AG04450 (cell line): ENCODE data around the gene SUMO1. TPM values are rescaled to one million over a fixed set of nuclear protein-coding genes. Genes with fewer than 3 reads are reported as not detected.

Source experiments
- CTCF ChIA-PET: fragments of 300-600, 350-600 bp; formaldehyde crosslinking; extraction: SDS; loops from one replicate; lab custom pipeline; 2022; ENCODE audit warnings: antibody characterized with exemption, inconsistent platforms; lab: Charles Lee
- POLR2A ChIA-PET: fragments of 350-600 bp; formaldehyde crosslinking; extraction: SDS; loops from one replicate; lab custom pipeline; 2021; ENCODE audit warnings: antibody characterized with exemption, inconsistent platforms; lab: Yijun Ruan, JAX
- DNase-seq: peaks from one replicate; pipeline ENCODE4 v3.0.0-alpha.2; 2011; ENCODE audit warnings: low read depth, low spot score
- H3K27ac ChIP-seq: one replicate; pipeline ENCODE4 v1.5.1; 2012; ENCODE audit warnings: low read depth, low read length, control low read depth
- H3K27me3 ChIP-seq: one replicate; pipeline ENCODE4 v1.6.0; 2012; ENCODE audit warnings: low read length; ENCODE audit not compliant: control insufficient read depth, insufficient read depth
- H3K4me3 ChIP-seq: 2 replicates; pipeline ENCODE4 v1.5.1; 2011; ENCODE audit warnings: mild to moderate bottlenecking, low read depth, low read length, control low read depth
- H3K9me3 ChIP-seq: 2 replicates; pipeline ENCODE4 v1.5.1; 2012; ENCODE audit warnings: low read length; ENCODE audit not compliant: control insufficient read depth, insufficient read depth
- CTCF ChIP-seq: IDR thresholded peaks from 2 replicates; pipeline ENCODE4 v1.5.1; 2011; ENCODE audit warnings: low read depth, low read length, control low read depth, inconsistent platforms
- polyA plus RNA-seq: library from polyadenylated mRNA; depleted of rRNA; stranded (reverse); fragments of >200 nt; gene quantifications from 2 replicates; pipeline ENCODE4 v1.2.3, GENCODE V29; 2011

The SUMO1 gene
- polyA plus RNA-seq, 1 experiment = 192 TPM

- ChIA-PET POLR2A (no interaction called here), CTCF (no interaction called here)
- H3K27me3 ChIP-seq = no peaks in the 10 kb centered on the region
- no peak for TF ChIP-seq CTCF
- no peak for DNase-seq
- H3K27ac ChIP-seq = no peak overlapping the region
- no peaks in the 10 kb centered on the region for H3K9me3 ChIP-seq
- no peak overlapping the region for H3K4me3 ChIP-seq
Observed at GRCh38 chr2:202201220-202202160, 36.9 kb downstream of the SUMO1 start.

GRCh38 chr2:202196727-202197126, 41.7 kb downstream of the SUMO1 start:
- CTCF ChIA-PET = no interaction called here

GRCh38 chr2:202194418-202194817, 44.0 kb downstream of the SUMO1 start:
- H3K27me3 ChIP-seq = no peaks in the 10 kb centered on the region
- TF ChIP-seq CTCF = no peak
- H3K27ac ChIP-seq = no peak overlapping the region
- no peaks in the 10 kb centered on the region; the same call in 1 of the 2 replicates for H3K9me3 ChIP-seq
- no peak for DNase-seq
- H3K4me3 ChIP-seq = no peak overlapping the region
- POLR2A ChIA-PET = no interaction called here
- CTCF ChIA-PET = interaction anchor here (0.7 to 1.3 kb wide), 2 partner anchors 15 to 16 kb away, joined by 3 read pairs; no protein-coding TSS in a partner anchor

More at GRCh38 chr2:202196727-202197126, 41.7 kb downstream of the SUMO1 start:
- DNase-seq = no peak
- no peak for TF ChIP-seq CTCF
- H3K27me3 ChIP-seq = no peaks in the 10 kb centered on the region
- H3K4me3 ChIP-seq = no peak overlapping the region
- H3K9me3 ChIP-seq = no peaks in the 10 kb centered on the region; the same call in 1 of the 2 replicates
- POLR2A ChIA-PET = no interaction called here
- H3K27ac ChIP-seq = no peak overlapping the region

- ChIA-PET POLR2A (no interaction called here), CTCF (interaction anchor here (0.7 to 1.3 kb wide), 2 partner anchors 14 to 15 kb away, joined by 3 read pairs; no protein-coding TSS in a partner anchor)
- no peak for DNase-seq
- Histone ChIP-seq H3K27me3 (no peaks in the 10 kb centered on the region), H3K9me3 (no peaks in the 10 kb centered on the region; the same call in 1 of the 2 replicates), H3K27ac (no peak overlapping the region), H3K4me3 (no peak overlapping the region)
- no peak for TF ChIP-seq CTCF
Observed at GRCh38 chr2:202193881-202194353, 44.5 kb downstream of the SUMO1 start.

- H3K9me3 ChIP-seq = no peaks in the 10 kb centered on the region; the same call in 1 of the 2 replicates
- ChIA-PET POLR2A (no interaction called here), CTCF (interaction anchor here (1.3 kb wide), 1 partner anchor 15 kb away, joined by 3 read pairs; no protein-coding TSS in a partner anchor)
- no peak for TF ChIP-seq CTCF
- H3K27me3 ChIP-seq = no peaks in the 10 kb centered on the region
- DNase-seq = no peak
- no peak overlapping the region for H3K4me3 ChIP-seq
- no peak overlapping the region for H3K27ac ChIP-seq
Observed at GRCh38 chr2:202193305-202193704, 45.1 kb downstream of the SUMO1 start.
